SK-N-SH (cell line): ENCODE data around the gene IFNL2. TPM values are rescaled to one million over a fixed set of nuclear protein-coding genes. Genes with fewer than 3 reads are reported as not detected.

Source experiments
- CTCF ChIA-PET: fragments of 300-600, 350-600 bp; formaldehyde crosslinking; extraction: SDS; loops from one replicate; lab custom pipeline; 2021; lab: Yijun Ruan, JAX
- POLR2A ChIA-PET: fragments of 350-600 bp; sonication (Branson Sonifier 250); formaldehyde crosslinking; extraction: SDS; loops from one replicate; lab custom pipeline; 2020; ENCODE audit warnings: antibody characterized with exemption, inconsistent platforms; lab: Yijun Ruan, JAX
- DNase-seq: peaks from one replicate; pipeline ENCODE4 v3.0.0; 2012
- H2AFZ ChIP-seq: fragments of 200-600 bp; sonication (generic); 2 replicates; pipeline ENCODE4 v1.8.1; 2016; ENCODE audit warnings: antibody characterized with exemption, mild to moderate bottlenecking, low read depth
- H3F3A ChIP-seq: fragments of 200-600 bp; sonication (generic); replicated peaks from 2 replicates; pipeline ENCODE3; 2016; ENCODE audit warnings: antibody characterized with exemption, mild to moderate bottlenecking; ENCODE audit not compliant: insufficient read depth
- H3K27ac ChIP-seq, 2 experiments: fragments of 200-500 bp in 1 of 2; fragments of 200-600 bp in 1 of 2; sonication (Bioruptor generic) in 1 of 2; sonication (generic), shearing (Covaris generic) in 1 of 2; 2 replicates each; pipeline versions ENCODE4 v1.5.1 to v1.6.1; 2014 to 2016; ENCODE audit warnings: low read depth in 2 of 2, inconsistent platforms in 1 of 2, low read length in 1 of 2, mild to moderate bottlenecking in 1 of 2, mixed read lengths in 1 of 2
- H3K27me3 ChIP-seq: fragments of 200-600 bp; sonication (generic), shearing (Covaris generic); 2 replicates; pipeline ENCODE4 v1.6.1; 2016; ENCODE audit warnings: mixed run types; ENCODE audit not compliant: insufficient read depth
- H3K36me3 ChIP-seq, 2 experiments: fragments of 200-500 bp in 1 of 2; fragments of 200-600 bp in 1 of 2; sonication (Bioruptor generic) in 1 of 2; sonication (generic) in 1 of 2; replicated peaks in 1 of 2; 2 replicates each; pipeline versions ENCODE3 to v1.5.1; 2014 to 2016; ENCODE audit warnings: low read length in 1 of 2, mild to moderate bottlenecking in 1 of 2; ENCODE audit not compliant: insufficient read depth in 2 of 2, control insufficient read depth in 1 of 2
- H3K4me1 ChIP-seq, 2 experiments: fragments of 200-500 bp in 1 of 2; fragments of 200-600 bp in 1 of 2; sonication (Bioruptor generic) in 1 of 2; sonication (generic), shearing (Covaris generic) in 1 of 2; 2 replicates each; pipeline versions ENCODE4 v1.5.1 to v1.6.1; 2014 to 2016; ENCODE audit warnings: low read depth in 1 of 2, low read length in 1 of 2, mixed run types in 1 of 2; ENCODE audit not compliant: insufficient read depth in 2 of 2, control insufficient read depth in 1 of 2
- H3K4me2 ChIP-seq: fragments of 200-600 bp; sonication (generic), shearing (Covaris generic); 2 replicates; pipeline ENCODE4 v1.6.1; 2017; ENCODE audit warnings: mixed run types
- H3K4me3 ChIP-seq, 2 experiments: fragments of 200-500 bp in 1 of 2; fragments of 200-600 bp in 1 of 2; sonication (Bioruptor generic) in 1 of 2; sonication (generic), shearing (Covaris generic) in 1 of 2; 2 replicates each; pipeline versions ENCODE4 v1.5.1 to v1.8.1; 2014 to 2016; ENCODE audit warnings: low read depth in 2 of 2, inconsistent platforms in 1 of 2, low read length in 1 of 2, mild to moderate bottlenecking in 1 of 2, mixed read lengths in 1 of 2, moderate library complexity in 1 of 2
- H3K79me2 ChIP-seq: fragments of 200-600 bp; sonication (generic); 2 replicates; pipeline ENCODE4 v1.8.1; 2017; ENCODE audit warnings: mild to moderate bottlenecking; ENCODE audit not compliant: insufficient read depth
- H3K9ac ChIP-seq: fragments of 200-600 bp; sonication (generic); 2 replicates; pipeline ENCODE4 v1.6.1; 2017; ENCODE audit warnings: mixed run types
- H3K9me2 ChIP-seq: fragments of 200-600 bp; sonication (generic); 2 replicates; pipeline ENCODE4 v1.6.1; 2017; ENCODE audit warnings: mixed run types
- H3K9me3 ChIP-seq: fragments of 200-600 bp; sonication (generic); 2 replicates; pipeline ENCODE4 v1.6.1; 2017; ENCODE audit warnings: mixed run types, mild to moderate bottlenecking, moderate library complexity
- H4K20me1 ChIP-seq: fragments of 200-600 bp; sonication (generic); 2 replicates; pipeline ENCODE4 v1.6.1; 2017; ENCODE audit warnings: mild to moderate bottlenecking, mixed run types; ENCODE audit not compliant: insufficient read depth
- EZH2phosphoT487 ChIP-seq: fragments of 200-600 bp; sonication (generic); IDR thresholded peaks from 2 replicates; pipeline ENCODE4 v1.6.1; 2017; ENCODE audit warnings: low read depth, mixed run types, mild to moderate bottlenecking, antibody characterized with exemption, moderate library complexity, borderline replicate concordance
- FOSL2 ChIP-seq: IDR thresholded peaks from 2 replicates; pipeline ENCODE4 v1.4.0; 2012; ENCODE audit warnings: low read depth, mild to moderate bottlenecking, moderate library complexity, borderline replicate concordance
- GABPA ChIP-seq: IDR thresholded peaks from 2 replicates; pipeline ENCODE4 v1.4.0; 2012; ENCODE audit warnings: low read depth, mild to moderate bottlenecking
- GATA2 ChIP-seq: sonication (generic); formaldehyde crosslinking; IDR thresholded peaks from 2 replicates; pipeline ENCODE4 v1.5.0; 2020; ENCODE audit warnings: mild to moderate bottlenecking, missing genetic modification reagents
- IRF3 ChIP-seq: fragments of 150-350 bp; IDR thresholded peaks from 2 replicates; pipeline ENCODE4 v1.6.1; 2016; ENCODE audit warnings: mild to moderate bottlenecking, low read depth, low read length
- JUND ChIP-seq: IDR thresholded peaks from 2 replicates; pipeline ENCODE4 v1.4.0; 2012
- MEF2A ChIP-seq: IDR thresholded peaks from 2 replicates; pipeline ENCODE4 v1.4.0; 2012; ENCODE audit warnings: low read depth, borderline replicate concordance
- NFIC ChIP-seq: IDR thresholded peaks from 2 replicates; pipeline ENCODE4 v1.4.0; 2012; ENCODE audit warnings: borderline replicate concordance
- NRF1 ChIP-seq: IDR thresholded peaks from 2 replicates; pipeline ENCODE4 v1.6.1; 2012; ENCODE audit warnings: low read depth, mild to moderate bottlenecking, low read length
- POLR2AphosphoS5 ChIP-seq: IDR thresholded peaks from 2 replicates; pipeline ENCODE4 v1.6.1; 2012; ENCODE audit warnings: low read depth, low read length
- RCOR1 ChIP-seq: fragments of 150-350 bp; IDR thresholded peaks from 2 replicates; pipeline ENCODE4 v1.6.1; 2017; ENCODE audit warnings: antibody characterized with exemption, low read length
- RFX5 ChIP-seq: IDR thresholded peaks from 2 replicates; pipeline ENCODE4 v1.6.1; 2012; ENCODE audit warnings: mild to moderate bottlenecking, improper control_type of control experiment, low read length
- SIN3A ChIP-seq: IDR thresholded peaks from 2 replicates; pipeline ENCODE4 v1.6.1; 2012; ENCODE audit warnings: low read depth, mild to moderate bottlenecking, low read length, moderate library complexity, borderline replicate concordance
- TAF1 ChIP-seq: IDR thresholded peaks from 2 replicates; pipeline ENCODE4 v1.6.1; 2012; ENCODE audit warnings: low read depth, mild to moderate bottlenecking, low read length, moderate library complexity, borderline replicate concordance
- TCF12 ChIP-seq: IDR thresholded peaks from 2 replicates; pipeline ENCODE4 v1.4.0; 2012
- TEAD4 ChIP-seq: IDR thresholded peaks from 2 replicates; pipeline ENCODE4 v1.4.0; 2012; ENCODE audit warnings: mild to moderate bottlenecking, borderline replicate concordance; ENCODE audit not compliant: insufficient read depth
- ZBTB33 ChIP-seq: IDR thresholded peaks from 2 replicates; pipeline ENCODE4 v1.4.0; 2012; ENCODE audit warnings: low read depth, borderline replicate concordance
- WGBS: methylation state at CpG from one replicate; pipeline ENCODE4 v1.1.6; 2017; ENCODE audit warnings: low lambda C conversion rate; 5-methylcytosine and 5-hydroxymethylcytosine counted together
- polyA plus RNA-seq, 3 experiments: library from polyadenylated mRNA; depleted of rRNA; stranded (reverse); fragments of >200 nt; gene quantifications; 2 replicates each; pipeline ENCODE4 v1.2.3, GENCODE V29; 2012
- TF ChIP-seq, protein P1 (sequence below): fragments of 200-600 bp; sonication (generic); IDR thresholded peaks from 2 replicates; pipeline ENCODE4 v1.6.1; 2017; ENCODE audit warnings: antibody characterized with exemption, mild to moderate bottlenecking, moderate library complexity

IFNL2 gene
- polyA plus RNA-seq, 1 of the 3 experiments (the other 2 are of a cell fraction) = not detected

GRCh38 chr19:39282021-39282420 lies 13.8 kb downstream of the IFNL2 start:
- H3K36me3 ChIP-seq = no peaks in the 10 kb centered on the region
- no peaks in the 10 kb centered on the region for H3K9me2 ChIP-seq
- H3K79me2 ChIP-seq = no peaks in the 10 kb centered on the region
- H3K9me3 ChIP-seq = 0 out of 2 replicates have a peak, but pooled peaks cover 4% of the 10 kb centered on the region
- H2AFZ ChIP-seq = no peak overlapping the region
- no peaks in the 10 kb centered on the region for H3F3A ChIP-seq
- no peak overlapping the region for H3K27ac ChIP-seq
- POLR2A ChIA-PET = no interaction called here
- CTCF ChIA-PET = interaction anchor here (1.0 kb wide), 1 partner anchor 11 kb away, joined by 3 read pairs; no protein-coding TSS in a partner anchor
- H4K20me1 ChIP-seq = no peaks in the 10 kb centered on the region
- TF ChIP-seq NFIC (no peak), MEF2A (no peak), TEAD4 (no peak), SIN3A (no peak), ZBTB33 (no peak), POLR2AphosphoS5 (no peak), TCF12 (no peak), GABPA (no peak)
- TF ChIP-seq, all 33 proteins: peak for 0
- no peak overlapping the region for H3K4me3 ChIP-seq
- no peak overlapping the region for H3K9ac ChIP-seq
- WGBS = 0% methylated on average over 1 of the region's 1 CpG
- no peak for DNase-seq
- H3K4me1 ChIP-seq = no peaks in the 10 kb centered on the region
- no peaks in the 10 kb centered on the region for H3K27me3 ChIP-seq
- no peak overlapping the region for H3K4me2 ChIP-seq

DNA sequence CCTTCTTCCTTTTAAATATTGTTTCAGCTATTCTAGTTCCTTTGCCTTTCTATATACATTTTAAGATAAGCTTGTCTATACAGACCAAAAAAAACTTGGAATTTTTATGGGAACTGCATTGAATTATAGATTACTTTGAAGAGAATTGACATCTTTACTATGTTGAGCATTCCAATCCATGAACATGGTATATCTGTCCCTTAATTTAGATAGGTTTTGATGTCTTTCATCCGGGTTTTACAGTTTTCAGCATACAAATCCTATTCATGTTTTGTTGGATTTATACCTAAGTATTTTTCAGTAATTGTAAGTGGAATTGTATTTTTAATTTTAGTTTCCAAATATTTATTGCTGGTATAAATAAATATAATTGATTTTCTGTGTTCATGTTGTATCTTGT lies 15.8 kb downstream of the IFNL2 start:
- POLR2A ChIA-PET = no interaction called here
- WGBS = 30% methylated on average over 1 of the region's 1 CpG
- H3K9me2 ChIP-seq = no peaks in the 10 kb centered on the region

More for the DNA sequence above, 15.8 kb downstream of the IFNL2 start:
- Histone ChIP-seq H3K27me3 (no peaks in the 10 kb centered on the region), H2AFZ (no peak overlapping the region), H4K20me1 (no peaks in the 10 kb centered on the region), H3K36me3 (no peaks in the 10 kb centered on the region), H3K27ac (no peak overlapping the region), H3K4me1 (no peaks in the 10 kb centered on the region), H3F3A (no peaks in the 10 kb centered on the region), H3K9ac (no peak overlapping the region), H3K4me3 (no peak overlapping the region), H3K4me2 (no peak overlapping the region), H3K79me2 (no peaks in the 10 kb centered on the region), H3K9me3 (0 out of 2 replicates have a peak, but pooled peaks cover 4% of the 10 kb centered on the region)
- TF ChIP-seq RCOR1 (no peak), GATA2 (CRISPR knock-in tag) (no peak), TAF1 (no peak), NRF1 (no peak), GABPA (no peak), RFX5 (no peak), EZH2phosphoT487 (no peak), IRF3 (no peak), FOSL2 (no peak), ZBTB33 (no peak), JUND (no peak), TEAD4 (no peak)
- TF ChIP-seq, protein P1, sequence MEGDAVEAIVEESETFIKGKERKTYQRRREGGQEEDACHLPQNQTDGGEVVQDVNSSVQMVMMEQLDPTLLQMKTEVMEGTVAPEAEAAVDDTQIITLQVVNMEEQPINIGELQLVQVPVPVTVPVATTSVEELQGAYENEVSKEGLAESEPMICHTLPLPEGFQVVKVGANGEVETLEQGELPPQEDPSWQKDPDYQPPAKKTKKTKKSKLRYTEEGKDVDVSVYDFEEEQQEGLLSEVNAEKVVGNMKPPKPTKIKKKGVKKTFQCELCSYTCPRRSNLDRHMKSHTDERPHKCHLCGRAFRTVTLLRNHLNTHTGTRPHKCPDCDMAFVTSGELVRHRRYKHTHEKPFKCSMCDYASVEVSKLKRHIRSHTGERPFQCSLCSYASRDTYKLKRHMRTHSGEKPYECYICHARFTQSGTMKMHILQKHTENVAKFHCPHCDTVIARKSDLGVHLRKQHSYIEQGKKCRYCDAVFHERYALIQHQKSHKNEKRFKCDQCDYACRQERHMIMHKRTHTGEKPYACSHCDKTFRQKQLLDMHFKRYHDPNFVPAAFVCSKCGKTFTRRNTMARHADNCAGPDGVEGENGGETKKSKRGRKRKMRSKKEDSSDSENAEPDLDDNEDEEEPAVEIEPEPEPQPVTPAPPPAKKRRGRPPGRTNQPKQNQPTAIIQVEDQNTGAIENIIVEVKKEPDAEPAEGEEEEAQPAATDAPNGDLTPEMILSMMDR = no peak
- no peak for DNase-seq
- CTCF ChIA-PET = no interaction called here
